Measurements from ENCODE around the gene FOXQ1.

DNA sequence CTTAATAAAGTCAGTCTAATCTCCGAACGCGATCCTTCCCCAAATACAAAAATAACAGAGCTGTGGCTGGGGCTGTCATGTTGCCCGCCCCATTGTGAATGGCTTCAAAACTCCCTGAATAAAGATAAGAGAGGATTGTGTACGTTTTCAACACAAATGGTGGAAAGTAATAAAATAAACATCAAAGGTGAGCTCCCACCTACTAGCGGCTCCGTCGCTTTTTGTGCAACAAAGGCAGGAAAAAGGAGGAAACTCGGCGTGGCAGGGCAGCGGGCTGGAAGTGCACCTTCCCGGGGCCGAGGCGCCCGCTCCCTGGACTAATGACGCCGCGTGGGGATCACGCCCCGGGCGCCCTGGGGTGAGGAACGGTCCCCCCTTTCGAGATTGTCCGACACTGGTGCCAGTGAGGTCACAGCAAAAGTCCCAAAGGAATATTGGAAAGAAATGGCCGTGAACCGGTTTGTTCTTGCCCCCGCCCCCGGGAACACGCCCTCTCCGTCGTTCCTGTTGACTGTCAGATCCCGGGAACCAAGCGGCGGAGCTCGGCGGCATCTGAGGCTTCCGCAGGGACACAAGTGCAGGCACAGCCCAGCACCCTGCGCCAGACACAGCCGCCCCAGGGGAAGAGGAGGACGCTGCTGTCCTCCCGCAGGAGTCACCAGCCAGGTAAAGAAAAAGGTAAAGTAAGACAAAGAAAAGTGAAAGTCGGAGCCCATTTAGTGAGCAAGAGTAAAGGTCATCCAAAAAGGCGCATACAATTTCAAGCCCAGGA lies 1.1 kb upstream of the FOXQ1 start:
- TF ChIP-seq, protein P1, sequence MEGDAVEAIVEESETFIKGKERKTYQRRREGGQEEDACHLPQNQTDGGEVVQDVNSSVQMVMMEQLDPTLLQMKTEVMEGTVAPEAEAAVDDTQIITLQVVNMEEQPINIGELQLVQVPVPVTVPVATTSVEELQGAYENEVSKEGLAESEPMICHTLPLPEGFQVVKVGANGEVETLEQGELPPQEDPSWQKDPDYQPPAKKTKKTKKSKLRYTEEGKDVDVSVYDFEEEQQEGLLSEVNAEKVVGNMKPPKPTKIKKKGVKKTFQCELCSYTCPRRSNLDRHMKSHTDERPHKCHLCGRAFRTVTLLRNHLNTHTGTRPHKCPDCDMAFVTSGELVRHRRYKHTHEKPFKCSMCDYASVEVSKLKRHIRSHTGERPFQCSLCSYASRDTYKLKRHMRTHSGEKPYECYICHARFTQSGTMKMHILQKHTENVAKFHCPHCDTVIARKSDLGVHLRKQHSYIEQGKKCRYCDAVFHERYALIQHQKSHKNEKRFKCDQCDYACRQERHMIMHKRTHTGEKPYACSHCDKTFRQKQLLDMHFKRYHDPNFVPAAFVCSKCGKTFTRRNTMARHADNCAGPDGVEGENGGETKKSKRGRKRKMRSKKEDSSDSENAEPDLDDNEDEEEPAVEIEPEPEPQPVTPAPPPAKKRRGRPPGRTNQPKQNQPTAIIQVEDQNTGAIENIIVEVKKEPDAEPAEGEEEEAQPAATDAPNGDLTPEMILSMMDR (IDR thresholded peaks at IDR 0.05), result no peak
- TF ChIP-seq POLR2A (IDR thresholded peaks at IDR 0.05), result no peak
- peak in 2 of 3 donors; percentile 13 to 59 for TF ChIP-seq POLR2AphosphoS5 (IDR thresholded peaks at IDR 0.05)

Measured in stomach (tissue), 4 donors.